Caco-2 (cell line): ENCODE measurements around the gene ARHGAP18. TPM values are rescaled to one million over a fixed set of nuclear protein-coding genes. Genes with fewer than 3 reads are reported as not detected.

Source experiments
- BruUV-seq: library from RNA; stranded (reverse); fragments of 400-500 nt; replicated peaks from 2 replicates; lab custom pipeline; 2021; lab: Mats Ljungman, UMichigan
- CTCF ChIA-PET: fragments of 300-600 bp; sonication (Branson Sonifier 250); formaldehyde crosslinking; loops from one replicate; lab custom pipeline; 2022; ENCODE audit warnings: antibody characterized with exemption; lab: Charles Lee
- POLR2A ChIA-PET: fragments of 300-600 bp; sonication (Branson Sonifier 250); formaldehyde crosslinking; loops from one replicate; lab custom pipeline; 2022; ENCODE audit warnings: antibody characterized with exemption; lab: Charles Lee
- DNase-seq, 2 experiments: peaks; one replicate each; pipeline versions ENCODE4 v3.0.0 to v3.0.0-alpha.2; 2020 to 2022
- H3K27me3 ChIP-seq: replicated peaks from 2 replicates; pipeline ENCODE4 v1.6.0; 2011; ENCODE audit warnings: low read length; ENCODE audit not compliant: control insufficient read depth, insufficient read depth
- H3K36me3 ChIP-seq: 2 replicates; pipeline ENCODE4 v1.5.1; 2011; ENCODE audit warnings: low read length; ENCODE audit not compliant: control insufficient read depth, insufficient read depth
- H3K4me1 ChIP-seq: fragments of 250-450 bp; sonication (Bioruptor Pico); 2 replicates; pipeline ENCODE4 v1.5.1; 2020; ENCODE audit warnings: mild to moderate bottlenecking
- H3K4me3 ChIP-seq: 2 replicates; pipeline ENCODE4 v1.5.1; 2011; ENCODE audit warnings: low read depth, mild to moderate bottlenecking, control low read depth, low read length
- H3K9me3 ChIP-seq: fragments of 250-450 bp; sonication (Bioruptor Pico); 2 replicates; pipeline ENCODE4 v1.5.1; 2020; ENCODE audit warnings: mild to moderate bottlenecking, moderate library complexity
- H3K27ac Mint-ChIP-seq: one replicate; pipeline ENCODE4 v1.8.0; 2022; ENCODE audit warnings: mixed read lengths; ENCODE audit not compliant: unreplicated experiment
- H3K27me3 Mint-ChIP-seq: one replicate; pipeline ENCODE4 v1.8.0; 2022; ENCODE audit warnings: mixed read lengths; ENCODE audit not compliant: insufficient read depth, unreplicated experiment
- H3K36me3 Mint-ChIP-seq: one replicate; pipeline ENCODE4 v1.8.0; 2022; ENCODE audit warnings: mild to moderate bottlenecking, mixed read lengths; ENCODE audit not compliant: insufficient read depth, unreplicated experiment
- H3K4me1 Mint-ChIP-seq: one replicate; pipeline ENCODE4 v1.8.0; 2022; ENCODE audit warnings: low read depth, mixed read lengths; ENCODE audit not compliant: unreplicated experiment
- H3K4me3 Mint-ChIP-seq: one replicate; pipeline ENCODE4 v1.8.0; 2022; ENCODE audit warnings: mild to moderate bottlenecking, moderate library complexity, mixed read lengths; ENCODE audit not compliant: unreplicated experiment
- H3K9me3 Mint-ChIP-seq: one replicate; pipeline ENCODE4 v1.8.0; 2022; ENCODE audit warnings: mixed read lengths; ENCODE audit not compliant: unreplicated experiment
- intact Hi-C: fragments of 100-400 bp; cut with micrococcal nuclease; formaldehyde crosslinking; loops from one replicate; pipeline ENCODE4 v1.10.0; 2022; ENCODE audit not compliant: unreplicated experiment
- total RNA-seq: library from RNA; stranded (reverse); gene quantifications from 2 replicates; pipeline ENCODE4 v1.2.3, GENCODE V29; 2022
- TF ChIP-seq, protein P1 (sequence below), 2 experiments: fragments of 200-600 bp in 1 of 2; IDR thresholded peaks; 1 replicate in 1 of 2; 2 replicates in 1 of 2; pipeline versions ENCODE4 v1.5.1 to v1.8.0; 2011 to 2022; ENCODE audit warnings: antibody characterized with exemption in 1 of 2, control low read depth in 1 of 2, inconsistent platforms in 1 of 2, low read depth in 1 of 2, low read length in 1 of 2, mild to moderate bottlenecking in 1 of 2, moderate library complexity in 1 of 2; ENCODE audit not compliant: insufficient read depth in 1 of 2, severe bottlenecking in 1 of 2, unreplicated experiment in 1 of 2

The ARHGAP18 gene
- total RNA-seq, 1 experiment from 2014 or later, result 15.0 TPM

DNA sequence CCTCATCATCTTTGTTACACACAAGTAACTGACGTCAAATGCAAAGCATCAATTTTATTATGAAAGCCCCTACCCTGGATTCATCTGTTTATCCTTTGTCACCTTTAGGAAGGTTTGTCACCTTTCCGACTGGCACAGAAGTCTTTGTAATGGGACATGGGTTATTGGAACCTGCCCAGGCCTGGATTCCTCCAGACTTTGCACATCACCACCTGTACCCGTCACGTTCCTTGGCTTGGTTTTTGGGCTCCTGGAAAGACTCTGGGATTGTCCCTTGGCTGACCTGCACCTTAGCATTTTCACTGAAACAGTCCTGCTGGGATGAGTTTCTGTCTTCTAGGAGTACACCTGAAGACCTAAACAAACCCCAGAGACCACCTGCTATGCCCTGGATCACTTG lies 15.4 kb upstream of the ARHGAP18 start:
- no peaks in the 10 kb centered on the region for H3K9me3 Mint-ChIP-seq
- H3K4me1 Mint-ChIP-seq, result peaks cover under 1% of the 10 kb centered on the region
- TF ChIP-seq, protein P1, sequence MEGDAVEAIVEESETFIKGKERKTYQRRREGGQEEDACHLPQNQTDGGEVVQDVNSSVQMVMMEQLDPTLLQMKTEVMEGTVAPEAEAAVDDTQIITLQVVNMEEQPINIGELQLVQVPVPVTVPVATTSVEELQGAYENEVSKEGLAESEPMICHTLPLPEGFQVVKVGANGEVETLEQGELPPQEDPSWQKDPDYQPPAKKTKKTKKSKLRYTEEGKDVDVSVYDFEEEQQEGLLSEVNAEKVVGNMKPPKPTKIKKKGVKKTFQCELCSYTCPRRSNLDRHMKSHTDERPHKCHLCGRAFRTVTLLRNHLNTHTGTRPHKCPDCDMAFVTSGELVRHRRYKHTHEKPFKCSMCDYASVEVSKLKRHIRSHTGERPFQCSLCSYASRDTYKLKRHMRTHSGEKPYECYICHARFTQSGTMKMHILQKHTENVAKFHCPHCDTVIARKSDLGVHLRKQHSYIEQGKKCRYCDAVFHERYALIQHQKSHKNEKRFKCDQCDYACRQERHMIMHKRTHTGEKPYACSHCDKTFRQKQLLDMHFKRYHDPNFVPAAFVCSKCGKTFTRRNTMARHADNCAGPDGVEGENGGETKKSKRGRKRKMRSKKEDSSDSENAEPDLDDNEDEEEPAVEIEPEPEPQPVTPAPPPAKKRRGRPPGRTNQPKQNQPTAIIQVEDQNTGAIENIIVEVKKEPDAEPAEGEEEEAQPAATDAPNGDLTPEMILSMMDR (IDR thresholded peaks at IDR 0.05; ENCODE audit: insufficient read depth in 1 of 2, low read depth in 1 of 2, low read length in 1 of 2, severe bottlenecking in 1 of 2, unreplicated experiment in 1 of 2), result no peak
- no TSS peak for BruUV-seq
- H3K27ac Mint-ChIP-seq, result no peak overlapping the region
- no peak overlapping the region for H3K4me3 Mint-ChIP-seq
- no peaks in the 10 kb centered on the region for H3K36me3 ChIP-seq
- no peak overlapping the region for H3K4me3 ChIP-seq
- intact Hi-C loops, result no loop called here
- no peaks in the 10 kb centered on the region for H3K9me3 ChIP-seq
- DNase-seq, result no peak
- ChIA-PET POLR2A (no interaction called here), CTCF (no interaction called here)
- peaks cover 5% of the 10 kb centered on the region; the same call in 1 of the 2 replicates for H3K4me1 ChIP-seq
- no peaks in the 10 kb centered on the region for H3K27me3 ChIP-seq
- no peaks in the 10 kb centered on the region for H3K36me3 Mint-ChIP-seq
- H3K27me3 Mint-ChIP-seq, result no peaks in the 10 kb centered on the region

DNA sequence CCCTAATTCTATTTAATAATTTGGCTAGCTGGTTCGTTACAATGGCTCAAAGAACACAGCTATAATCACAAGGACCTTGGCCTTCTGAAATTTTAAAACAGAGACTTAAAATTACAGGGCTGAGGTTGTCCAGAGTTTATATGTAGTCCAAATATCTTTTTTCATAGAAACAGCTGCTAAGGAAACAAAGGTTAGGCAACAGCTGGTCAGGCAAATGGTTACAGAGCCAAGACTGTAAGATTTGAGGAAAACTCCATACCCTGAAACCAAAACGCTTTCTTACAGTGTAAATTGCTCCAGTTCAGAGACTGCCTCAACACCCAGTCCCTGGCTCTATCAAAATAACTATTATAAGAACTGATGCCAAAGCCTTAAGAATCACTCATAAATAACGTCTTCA lies 9.7 kb upstream of the ARHGAP18 start:
- no peak overlapping the region for H3K27ac Mint-ChIP-seq
- Histone ChIP-seq H3K9me3 (no peaks in the 10 kb centered on the region), H3K4me3 (no peak overlapping the region), H3K36me3 (no peaks in the 10 kb centered on the region), H3K4me1 (no peaks in the 10 kb centered on the region), H3K27me3 (no peaks in the 10 kb centered on the region)
- TF ChIP-seq, protein P1 (IDR thresholded peaks at IDR 0.05; ENCODE audit: insufficient read depth in 1 of 2, low read depth in 1 of 2, low read length in 1 of 2, severe bottlenecking in 1 of 2, unreplicated experiment in 1 of 2), result no peak
- no peaks in the 10 kb centered on the region for H3K36me3 Mint-ChIP-seq
- CTCF ChIA-PET, result no interaction called here
- no peak for DNase-seq
- POLR2A ChIA-PET, result interaction anchor here (1.7 kb wide), 1 partner anchor 10 kb away, joined by 4 read pairs; the partner anchor contains the start of gene ARHGAP18
- no peaks in the 10 kb centered on the region for H3K4me1 Mint-ChIP-seq
- no peaks in the 10 kb centered on the region for H3K27me3 Mint-ChIP-seq
- H3K4me3 Mint-ChIP-seq, result no peak overlapping the region
- no peaks in the 10 kb centered on the region for H3K9me3 Mint-ChIP-seq
- intact Hi-C loops, result no loop called here
- no TSS peak for BruUV-seq

DNA sequence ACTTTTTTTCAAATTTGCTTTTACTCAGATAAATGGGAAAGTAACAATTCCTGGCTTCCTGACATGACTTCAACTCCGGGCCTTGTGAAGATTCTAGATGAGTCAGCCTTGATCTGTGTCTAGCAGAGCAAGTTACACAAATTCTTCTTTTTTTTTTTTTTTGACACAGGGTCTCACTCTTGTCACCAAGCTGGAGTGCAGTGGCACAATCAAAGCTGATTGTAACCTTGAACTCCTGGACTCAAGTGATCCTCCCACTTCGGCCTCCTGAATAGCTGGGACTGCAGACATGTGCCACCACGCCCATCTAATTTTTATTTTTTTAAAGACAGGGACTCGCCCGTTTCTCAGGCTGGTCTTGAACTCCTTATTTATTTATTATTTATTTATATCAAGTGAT lies 7.3 kb upstream of the ARHGAP18 start:
- BruUV-seq, result no TSS peak
- Histone ChIP-seq H3K36me3 (no peaks in the 10 kb centered on the region), H3K9me3 (no peaks in the 10 kb centered on the region), H3K4me3 (no peak overlapping the region), H3K27me3 (no peaks in the 10 kb centered on the region), H3K4me1 (no peaks in the 10 kb centered on the region)
- H3K27me3 Mint-ChIP-seq, result no peaks in the 10 kb centered on the region
- ChIA-PET POLR2A (no interaction called here), CTCF (interaction anchor here (0.6 kb wide), 1 partner anchor 89 kb away, joined by 3 read pairs; no protein-coding TSS in a partner anchor)
- no peaks in the 10 kb centered on the region for H3K9me3 Mint-ChIP-seq
- no peak overlapping the region for H3K27ac Mint-ChIP-seq
- H3K4me3 Mint-ChIP-seq, result no peak overlapping the region
- TF ChIP-seq, protein P1 (IDR thresholded peaks at IDR 0.05; ENCODE audit: insufficient read depth in 1 of 2, low read depth in 1 of 2, low read length in 1 of 2, severe bottlenecking in 1 of 2, unreplicated experiment in 1 of 2), result no peak
- no peaks in the 10 kb centered on the region for H3K36me3 Mint-ChIP-seq
- no peaks in the 10 kb centered on the region for H3K4me1 Mint-ChIP-seq
- intact Hi-C loops, result no loop called here
- no peak for DNase-seq
